Motor neuron (in vitro differentiated cells): Measurements from ENCODE around the gene BACH1. TPM values are rescaled to one million over a fixed set of nuclear protein-coding genes. Genes with fewer than 3 reads are reported as not detected.
"Not testable (repeated sequence)": the region's sequence is repeated elsewhere in the genome, so short reads cannot be mapped to it uniquely, and the experiment has no call there.

Source experiments
- ATAC-seq, 8 experiments: fragments of 200-7000 bp; cut with Tn5 transposase; replicated peaks in 6 of 8; 2 replicates each; pipeline ENCODE4 v1.8.0; 2021; ENCODE audit warnings: mild to moderate bottlenecking in 8 of 8, moderate library complexity in 8 of 8
- H3K27ac ChIP-seq, 2 donors: fragments of 250-450 bp; sonication (Bioruptor Pico); 2 replicates each; pipeline ENCODE4 v1.9.0; 2021; ENCODE audit warnings: antibody characterized with exemption in 2 of 2, mild to moderate bottlenecking in 2 of 2, moderate library complexity in 1 of 2
- H3K4me1 ChIP-seq, 2 donors: fragments of 250-450 bp; sonication (Bioruptor Pico); replicated peaks in 1 of 2; 2 replicates each; pipeline ENCODE4 v1.6.1; 2021; ENCODE audit warnings: antibody characterized with exemption in 2 of 2, mild to moderate bottlenecking in 2 of 2, moderate library complexity in 1 of 2
- H3K4me3 ChIP-seq, 5 donors: fragments of 250-450 bp; sonication (Bioruptor Pico); 2 replicates each; pipeline ENCODE4 v1.9.0; 2021; ENCODE audit warnings: antibody characterized with exemption in 5 of 5, mild to moderate bottlenecking in 5 of 5, moderate library complexity in 4 of 5
- WGBS, 10 experiments: fragments of 450-650 bp; shearing (Covaris generic); methylation state at CpG; one replicate each; pipeline ENCODE4 v1.0.0; 2022; 5-methylcytosine and 5-hydroxymethylcytosine counted together
- in situ Hi-C, 9 experiments: fragments of 400-800 bp; cut with MboI; loops; one replicate each; pipeline ENCODE4 v1.15.0; 2021; ENCODE audit warnings: low sequenced_read_pairs in 9 of 9, low pct_unique_long_range_greater_than_20kb in 2 of 9; ENCODE audit not compliant: unreplicated experiment in 9 of 9
- total RNA-seq, 8 experiments: library from RNA; unstranded; fragments of 300-600 nt; gene quantifications; 2 replicates each; pipeline versions ENCODE4 v1.2.3 to v1.2.4, GENCODE V29; 2022

BACH1 gene
- total RNA-seq, 8 experiments from 2014 or later, result 26.8 to 64.3 (median 45.7) TPM

DNA sequence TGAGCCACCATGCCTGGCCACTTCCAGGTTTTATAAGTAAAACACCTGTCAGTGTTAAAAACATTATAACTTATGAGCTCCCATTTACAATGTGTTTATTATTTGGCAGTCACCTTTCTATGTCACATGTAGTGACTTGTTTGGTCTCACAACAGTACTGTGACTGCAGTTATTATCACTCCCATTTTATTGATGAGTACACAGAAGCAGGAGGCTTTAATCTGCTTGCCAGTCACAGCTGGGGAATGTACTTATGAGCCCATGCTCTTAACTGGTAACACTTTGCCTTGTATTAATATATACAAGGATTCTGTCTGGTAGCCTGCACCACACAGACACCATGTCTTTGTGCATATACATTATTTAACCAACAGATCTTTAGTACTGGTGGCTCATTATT is 31.1 kb upstream of the BACH1 start:
- ATAC-seq, result no peak
- Histone ChIP-seq H3K27ac (no peak overlapping the region), H3K4me3 (no peak overlapping the region), H3K4me1 (no peaks in the 10 kb centered on the region)
- in situ Hi-C loops, result no loop called here

DNA sequence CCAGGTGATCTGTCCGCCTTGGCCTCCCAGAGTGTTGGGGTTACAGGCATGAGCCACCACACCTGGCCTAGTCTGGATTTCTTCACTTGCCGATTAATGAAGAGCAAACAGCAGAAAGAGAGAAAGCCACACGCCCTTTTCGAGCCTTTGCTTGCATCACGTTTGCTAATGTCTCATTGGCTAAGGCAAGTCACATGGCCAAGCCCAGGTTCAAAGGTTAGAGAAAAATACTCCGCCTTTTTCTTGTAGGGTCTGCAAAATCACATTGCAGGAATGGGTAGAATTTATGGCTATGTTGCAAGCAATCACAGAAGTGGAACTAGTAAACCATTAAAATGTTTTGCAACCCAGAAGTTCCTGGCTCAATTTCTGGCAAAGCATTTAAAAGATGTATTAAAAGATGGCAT is 26.8 kb upstream of the BACH1 start:
- ATAC-seq, result no peak
- in situ Hi-C loops, result no loop called here
- Histone ChIP-seq H3K27ac (no peak overlapping the region), H3K4me1 (no peaks in the 10 kb centered on the region), H3K4me3 (no peak overlapping the region)
- 81 to 100% (median 87%) methylated on average over 4 to 6 of the region's 6 CpGs; no CpG with 5 or more reads in 3 of the 10 experiments for WGBS, 10 experiments

DNA sequence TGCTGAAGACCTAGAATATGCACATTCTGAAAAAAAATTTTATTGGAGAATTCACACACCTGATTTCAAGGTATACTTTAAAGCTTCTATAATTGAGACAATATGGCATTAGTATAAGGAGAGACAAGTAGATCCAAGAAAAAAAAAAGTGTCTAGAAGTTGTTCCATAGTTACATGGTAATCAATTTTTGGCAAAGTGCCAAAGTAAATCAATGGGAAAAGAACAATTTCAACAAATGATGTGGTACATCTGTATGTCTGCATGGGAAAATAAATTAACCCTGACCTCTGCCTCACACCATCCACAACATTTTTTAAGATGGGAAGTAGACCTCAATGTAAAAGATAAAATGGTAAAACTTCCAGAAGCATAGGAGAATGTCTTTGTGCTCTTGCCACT is 21.3 kb upstream of the BACH1 start:
- Histone ChIP-seq H3K4me1 (no peaks in the 10 kb centered on the region), H3K27ac (no peak overlapping the region), H3K4me3 (no peak overlapping the region)
- ATAC-seq, result no peak
- in situ Hi-C loops, result no loop called here

DNA sequence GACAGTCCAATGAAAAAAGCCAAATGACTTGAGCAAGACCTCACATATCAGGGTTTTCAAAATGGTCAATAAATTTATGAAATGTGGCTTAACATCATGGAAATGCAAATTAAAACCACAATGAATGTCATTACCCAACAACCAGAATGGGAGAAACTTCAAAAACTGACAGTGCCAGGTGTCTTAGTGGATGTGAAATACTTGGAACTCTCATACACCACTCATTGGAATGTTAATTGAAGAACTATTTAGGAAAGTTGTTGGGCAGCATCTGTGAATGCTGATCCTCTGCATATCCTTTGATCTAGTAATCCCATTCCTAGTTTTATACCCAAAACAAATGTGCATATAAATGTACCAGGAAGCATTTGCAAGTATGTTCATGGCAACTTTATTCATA is 19.2 kb upstream of the BACH1 start:
- ATAC-seq, result peak in 3 of 8 experiments; percentile 37 to 81 (median 64)

DNA sequence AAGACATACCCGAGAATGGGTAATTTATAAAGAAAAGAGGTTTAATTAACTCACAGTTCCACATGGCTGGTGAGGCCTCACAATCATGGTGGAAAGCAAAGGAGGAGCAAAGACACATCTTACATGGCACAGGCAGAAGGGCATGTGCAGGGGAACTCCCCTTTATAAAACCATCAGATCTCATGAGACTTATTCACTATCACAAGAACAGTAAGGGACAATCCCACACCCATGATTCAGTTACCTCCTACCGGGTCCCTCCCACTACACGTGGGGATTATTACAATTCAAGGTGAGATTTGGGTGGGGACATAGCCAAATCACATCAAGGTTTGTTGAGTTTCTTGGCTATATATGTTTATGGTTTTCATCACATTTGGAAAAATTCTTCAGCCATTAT is 16.9 kb upstream of the BACH1 start:
- H3K27ac ChIP-seq, ATAC-seq, H3K4me3 ChIP-seq, H3K4me1 ChIP-seq, in situ Hi-C loops: not testable (repeated sequence)
- 73 to 100% (median 90%) methylated on average over 1 to 3 of the region's 3 CpGs; no CpG with 5 or more reads in 1 of the 10 experiments for WGBS, 10 experiments

More for the DNA sequence above, 19.2 kb upstream of the BACH1 start:
- no peaks in the 10 kb centered on the region for H3K4me1 ChIP-seq
- in situ Hi-C loops, result no loop called here
- no peak overlapping the region for H3K27ac ChIP-seq
- H3K4me3 ChIP-seq, result no peak overlapping the region

DNA sequence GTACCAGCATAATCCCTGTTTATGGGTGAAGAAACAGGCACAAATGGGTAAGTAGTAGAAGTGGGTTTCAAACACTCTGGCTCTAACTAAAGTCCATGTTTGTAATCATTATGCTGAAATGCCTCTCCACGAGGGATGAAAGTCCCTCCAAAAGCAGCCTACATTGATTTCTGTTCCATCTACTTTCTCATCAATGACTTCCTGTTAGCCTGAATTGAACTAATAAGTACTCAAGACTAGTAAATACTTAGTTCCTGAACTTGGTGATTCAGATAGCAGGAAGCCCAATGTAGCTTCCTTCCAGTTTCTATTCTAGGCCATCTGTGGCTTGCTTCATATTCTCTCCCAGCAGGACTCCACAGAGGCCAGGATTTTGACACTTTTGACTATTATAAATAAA is 11.3 kb upstream of the BACH1 start:
- in situ Hi-C loops, result no loop called here
- no peak overlapping the region for H3K4me3 ChIP-seq

DNA sequence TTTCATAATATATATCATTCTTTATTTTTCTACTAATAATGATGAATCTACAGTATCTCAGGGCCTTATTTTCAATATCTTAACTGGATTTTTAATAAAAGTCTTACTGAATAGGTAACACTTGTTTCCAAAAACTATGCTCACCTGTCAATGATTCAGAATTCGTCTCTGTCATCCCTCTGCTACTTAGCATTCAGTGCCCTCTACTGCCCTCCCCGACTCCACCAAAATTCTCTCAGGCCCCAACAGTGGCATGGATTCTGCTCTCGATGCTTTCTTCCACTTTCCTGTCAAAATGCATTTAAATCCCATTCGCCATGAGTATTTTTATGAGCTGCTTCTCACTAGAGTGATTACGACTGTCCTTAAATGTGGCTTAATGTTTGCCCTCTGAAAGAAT is 10.5 kb upstream of the BACH1 start:
- no peak for ATAC-seq
- no peak overlapping the region for H3K4me3 ChIP-seq
- 76 to 100% (median 83%) methylated on average over 1 to 5 of the region's 5 CpGs; no CpG with 5 or more reads in 2 of the 10 experiments for WGBS, 10 experiments
- H3K4me1 ChIP-seq, result no peaks in the 10 kb centered on the region
- no peak overlapping the region for H3K27ac ChIP-seq
- in situ Hi-C loops, result no loop called here

More for the DNA sequence above, 11.3 kb upstream of the BACH1 start:
- WGBS, 10 experiments, result 88 to 100% (median 100%) methylated on average over 1 of the region's 1 CpG; no CpG with 5 or more reads in 5 of the 10 experiments
- Histone ChIP-seq H3K4me1 (no peaks in the 10 kb centered on the region), H3K27ac (no peak overlapping the region)
- peak in 1 of 8 experiments; percentile 37 for ATAC-seq

DNA sequence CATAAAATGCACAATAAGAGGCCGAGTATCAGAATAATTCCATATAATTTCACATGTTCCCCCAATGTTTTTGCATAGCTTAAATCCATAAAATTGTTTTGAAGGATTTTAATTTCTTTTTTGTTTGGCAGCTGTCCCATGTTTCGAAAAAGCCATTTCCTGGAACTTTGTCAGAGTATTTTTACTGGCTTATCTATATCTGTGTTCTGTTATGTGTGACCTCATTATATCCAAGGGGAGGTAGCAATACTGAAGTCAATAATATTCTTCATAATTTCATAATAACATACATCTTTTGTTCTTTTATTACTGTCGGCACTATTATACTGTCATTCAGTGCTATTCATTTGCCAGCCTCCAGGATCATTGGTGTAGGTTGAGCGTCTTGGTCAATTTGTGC is 9.4 kb upstream of the BACH1 start:
- 0 to 100% (median 86%) methylated on average over 1 to 4 of the region's 4 CpGs for WGBS, 10 experiments
- H3K4me1 ChIP-seq, result no peaks in the 10 kb centered on the region
- ATAC-seq, result peak in 1 of 8 experiments; percentile 51
- no peak overlapping the region for H3K27ac ChIP-seq
- H3K4me3 ChIP-seq, result no peak overlapping the region
- in situ Hi-C loops, result no loop called here

DNA sequence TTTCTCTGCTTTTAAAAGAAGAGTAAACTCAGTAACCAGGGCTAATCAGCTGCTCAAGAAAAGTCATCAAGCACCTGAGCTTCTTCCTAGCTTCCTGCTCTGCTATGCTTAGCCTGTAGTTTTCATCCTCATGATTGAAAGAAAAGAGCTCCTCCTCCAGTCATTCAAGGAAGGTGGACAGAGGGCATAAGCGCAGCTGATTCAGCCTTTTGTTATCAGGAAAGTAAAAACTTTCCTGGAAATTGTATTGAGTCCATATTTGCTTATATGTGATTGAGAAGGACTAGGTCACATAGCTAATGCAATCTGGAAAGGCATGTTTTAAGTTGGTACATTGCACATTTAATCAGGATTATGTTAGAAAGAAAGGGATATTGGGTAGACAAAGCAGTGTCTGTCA is 8.5 kb upstream of the BACH1 start:
- in situ Hi-C loops, result no loop called here
- WGBS, 10 experiments, result 71 to 100% (median 82%) methylated on average over 1 of the region's 1 CpG; no CpG with 5 or more reads in 4 of the 10 experiments

DNA sequence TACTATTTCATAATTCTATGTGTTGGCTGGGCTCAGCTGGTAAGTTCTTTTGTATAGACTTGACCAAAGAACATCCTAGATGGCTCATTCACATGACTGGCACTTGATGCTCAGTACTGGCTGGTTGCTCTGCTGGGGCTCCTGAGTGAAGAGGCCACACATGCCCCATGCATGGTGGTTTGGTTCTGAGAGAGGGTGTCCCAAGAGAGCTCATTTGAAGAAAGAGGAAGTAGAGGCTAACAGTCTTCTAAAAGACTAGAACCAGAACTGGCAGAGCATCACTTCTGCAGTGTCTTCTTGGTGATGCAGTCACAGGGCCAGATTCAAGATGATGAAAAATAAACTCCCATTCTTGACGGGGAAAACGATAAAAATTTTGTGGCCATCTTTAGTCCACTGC is 5.2 kb upstream of the BACH1 start:
- 86 to 100% (median 96%) methylated on average over 1 to 2 of the region's 2 CpGs; no CpG with 5 or more reads in 2 of the 10 experiments for WGBS, 10 experiments
- H3K27ac ChIP-seq, result no peak overlapping the region
- no peaks in the 10 kb centered on the region for H3K4me1 ChIP-seq
- H3K4me3 ChIP-seq, result no peak overlapping the region
- no peak for ATAC-seq
- in situ Hi-C loops, result no loop called here

More for the DNA sequence above, 8.5 kb upstream of the BACH1 start:
- Histone ChIP-seq H3K4me3 (no peak overlapping the region), H3K4me1 (no peaks in the 10 kb centered on the region), H3K27ac (no peak overlapping the region)
- no peak for ATAC-seq

DNA sequence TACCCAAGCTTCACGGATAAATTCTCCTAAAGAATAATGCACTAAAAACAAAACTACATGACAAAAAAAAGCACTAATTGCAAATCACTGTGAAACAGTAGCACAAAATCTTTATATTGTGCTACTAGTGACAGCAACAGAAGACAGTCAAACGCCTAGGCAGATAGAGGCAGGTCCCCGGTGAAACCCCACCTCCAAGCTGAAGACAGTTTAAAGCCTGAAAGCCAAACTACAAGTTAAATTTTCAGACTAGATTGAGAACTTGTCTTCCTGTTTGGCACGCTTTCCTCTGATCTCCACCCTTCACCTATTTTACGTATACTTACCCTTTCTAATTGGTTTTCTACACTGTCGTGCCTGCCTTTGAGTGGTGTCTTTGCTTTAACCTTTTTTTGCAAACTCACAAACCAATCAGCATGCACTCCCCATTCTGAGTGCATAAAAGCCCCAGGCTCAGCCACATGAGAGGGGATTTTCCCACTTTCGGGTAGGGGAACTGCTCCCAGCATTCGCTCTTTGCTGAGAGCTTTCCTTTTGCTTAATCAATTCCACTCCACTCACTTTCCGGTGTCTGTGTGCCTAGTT is 3.6 kb upstream of the BACH1 start:
- no peak for ATAC-seq
- H3K27ac ChIP-seq, result no peak overlapping the region
- no peak overlapping the region for H3K4me3 ChIP-seq
- no peaks in the 10 kb centered on the region for H3K4me1 ChIP-seq
- in situ Hi-C loops, result no loop called here
- 76 to 100% (median 90%) methylated on average over 2 to 9 of the region's 9 CpGs for WGBS, 10 experiments

DNA sequence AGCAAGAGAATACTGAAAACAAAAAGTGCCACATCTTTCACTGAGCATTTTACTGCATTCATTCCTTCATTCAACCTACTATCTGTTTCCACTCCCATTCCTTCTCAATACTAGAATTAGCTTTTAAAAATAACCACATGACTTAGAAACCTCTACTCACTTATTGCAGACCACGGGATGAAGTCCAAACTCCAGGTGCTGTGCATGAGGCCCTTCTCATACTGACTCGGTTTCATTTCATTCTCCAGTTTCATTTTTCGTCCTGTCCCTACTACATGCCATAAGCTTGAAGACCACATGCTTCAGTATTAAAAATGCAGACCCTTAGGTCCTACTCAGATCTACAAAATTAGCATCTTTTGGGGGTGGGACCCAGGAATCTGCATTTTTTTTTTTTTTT is 2.3 kb upstream of the BACH1 start:
- no peak for ATAC-seq
- in situ Hi-C loops, result no loop called here
- WGBS, 10 experiments, result 43 to 100% (median 85%) methylated on average over 1 to 3 of the region's 3 CpGs; no CpG with 5 or more reads in 1 of the 10 experiments
- Histone ChIP-seq H3K27ac (no peak overlapping the region), H3K4me3 (no peak overlapping the region), H3K4me1 (peaks cover 7 to 10% of the 10 kb centered on the region in 2 donors)

DNA sequence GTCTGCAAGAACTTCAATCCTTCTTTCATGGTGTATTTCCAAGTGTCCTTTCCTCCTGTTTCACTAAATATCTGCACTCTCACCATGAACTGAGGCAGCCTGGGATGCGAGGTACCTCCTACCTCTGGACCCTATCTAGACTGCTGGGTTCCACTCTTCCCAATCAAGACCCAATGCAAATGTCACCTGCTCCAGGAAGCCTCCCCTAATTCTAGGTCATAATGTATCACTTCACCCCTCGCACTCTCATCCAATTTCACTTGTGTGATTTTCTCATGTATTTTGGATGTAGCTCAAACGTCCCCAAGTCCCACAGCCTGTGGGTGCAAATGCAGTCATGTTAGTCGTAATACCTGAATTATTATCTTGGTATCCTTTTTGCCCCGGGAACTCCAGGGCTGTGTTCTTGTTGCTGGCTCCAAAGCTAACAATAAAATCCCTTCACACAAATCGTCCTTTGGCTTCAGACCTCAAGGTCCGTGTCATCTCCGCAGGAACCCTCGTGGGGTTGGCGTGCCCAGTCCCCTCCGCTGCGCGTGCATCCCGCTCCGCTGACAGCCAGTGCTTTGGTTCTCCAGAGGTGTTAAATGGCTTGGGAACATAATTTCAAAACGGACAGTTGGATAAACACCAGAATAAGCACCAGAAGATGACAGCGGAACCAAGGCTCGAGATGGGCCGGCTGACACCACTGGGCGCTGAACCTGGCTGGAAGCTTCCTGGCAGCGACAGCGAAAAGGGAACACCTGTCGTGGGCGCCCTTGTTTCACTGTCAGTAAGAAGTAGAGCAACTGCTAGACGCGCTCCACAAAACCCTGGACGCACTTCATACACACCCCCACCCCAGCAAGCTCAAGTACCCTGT is 1.0 kb upstream of the BACH1 start:
- Histone ChIP-seq H3K27ac (no peak overlapping the region), H3K4me1 (peaks cover 12 to 23% of the 10 kb centered on the region in 2 donors), H3K4me3 (peak overlapping the region; percentile 66 to 92 (median 80))
- no peak for ATAC-seq
- WGBS, 10 experiments, result 63 to 100% (median 90%) methylated on average over 1 to 19 of the region's 27 CpGs; no CpG with 5 or more reads in 1 of the 10 experiments
- in situ Hi-C loops, result no loop called here
